Left hindlimb (tissue), 1 donor: ENCODE measurements around the gene GNPDA1.
"Not testable (repeated sequence)": the region's sequence is repeated elsewhere in the genome, so short reads cannot be mapped to it uniquely, and the experiment has no call there.

Experiments
- DNase-seq: peaks from one replicate; pipeline ENCODE4 v3.0.0-alpha.2; 2018

The GNPDA1 gene

DNA sequence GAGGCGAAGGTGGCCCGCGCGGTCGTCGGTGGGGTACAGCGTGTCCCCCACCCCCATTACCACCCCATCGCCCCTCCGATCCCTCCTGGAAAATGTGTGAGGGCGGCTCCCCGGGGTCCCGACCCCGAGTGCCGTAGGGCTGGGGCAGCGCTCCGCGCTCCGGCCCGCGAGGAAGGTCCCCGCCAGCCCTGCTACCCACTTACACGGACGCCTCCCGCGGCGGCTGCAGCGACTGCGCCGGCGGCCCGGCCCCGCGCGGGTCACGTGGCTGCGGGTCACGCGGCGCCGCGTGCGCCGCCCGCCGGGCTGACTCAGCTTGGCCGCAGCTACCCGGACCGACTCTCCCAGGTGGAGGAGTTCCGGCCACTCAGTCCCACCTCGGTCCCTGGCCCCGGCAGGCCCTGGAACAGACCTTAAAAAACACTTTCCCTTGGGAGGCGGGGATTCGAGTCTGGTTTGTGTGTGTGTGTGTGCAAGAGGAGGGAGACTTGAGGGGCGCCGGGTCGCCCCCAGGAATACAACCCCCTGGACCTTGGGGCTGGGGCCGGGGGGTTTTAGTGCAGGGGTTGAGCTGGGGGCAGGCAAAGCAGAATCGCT, at the start of gene GNPDA1:
Gene GNPDA1 (minus strand): TSS at position 236 of the 597 bp plus-strand sequence. CDS start 992 bp downstream, outside the sequence.
- peak; percentile 82 for DNase-seq

DNA sequence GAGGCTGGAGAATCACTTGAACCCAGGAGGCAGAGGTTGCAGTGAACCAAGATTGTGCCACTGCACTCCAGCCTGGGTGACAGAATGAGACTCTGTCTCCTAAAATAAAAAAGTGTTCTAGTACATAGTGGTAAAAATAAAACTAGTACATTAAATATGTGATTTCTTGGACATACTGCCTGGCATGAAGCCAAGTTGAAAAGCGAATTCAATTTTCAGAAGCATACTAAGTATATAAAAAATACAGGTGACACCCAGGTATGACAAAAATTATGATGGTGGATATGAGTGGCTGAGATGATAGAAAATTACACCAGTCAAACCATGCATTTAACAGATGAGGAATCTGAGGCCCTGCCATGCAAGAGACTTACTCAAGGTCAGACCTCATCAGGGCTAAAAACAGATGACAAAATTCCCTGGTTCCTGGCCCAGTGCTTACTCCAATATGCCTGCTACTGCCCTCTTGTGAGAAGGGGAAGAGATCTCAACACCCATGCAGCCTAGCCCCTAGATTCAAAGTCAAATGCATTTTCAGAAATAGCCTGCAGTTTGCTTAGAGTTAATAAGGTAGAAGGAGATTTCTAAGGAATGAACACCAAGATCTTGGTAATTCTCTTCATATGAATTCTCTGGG, 46.6 kb upstream of the GNPDA1 start:
- no peak for DNase-seq

DNA sequence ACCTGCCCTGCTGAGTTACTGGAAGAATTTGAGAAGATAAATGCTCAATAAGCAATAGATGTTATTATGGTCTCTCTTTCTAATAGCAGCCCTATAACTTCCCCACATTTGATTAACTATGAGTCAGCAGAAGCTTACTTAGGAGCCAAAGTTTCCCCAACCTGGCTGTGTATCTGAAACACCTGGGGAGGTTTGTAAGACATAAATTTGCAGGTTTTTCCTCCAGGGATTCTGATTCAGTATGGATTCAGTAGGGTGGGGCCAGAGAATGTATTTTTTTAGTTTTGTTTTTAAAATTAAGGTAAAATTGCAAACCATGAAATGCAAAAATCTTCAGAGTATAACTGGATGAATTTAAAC, 44.9 kb upstream of the GNPDA1 start:
- no peak for DNase-seq

DNA sequence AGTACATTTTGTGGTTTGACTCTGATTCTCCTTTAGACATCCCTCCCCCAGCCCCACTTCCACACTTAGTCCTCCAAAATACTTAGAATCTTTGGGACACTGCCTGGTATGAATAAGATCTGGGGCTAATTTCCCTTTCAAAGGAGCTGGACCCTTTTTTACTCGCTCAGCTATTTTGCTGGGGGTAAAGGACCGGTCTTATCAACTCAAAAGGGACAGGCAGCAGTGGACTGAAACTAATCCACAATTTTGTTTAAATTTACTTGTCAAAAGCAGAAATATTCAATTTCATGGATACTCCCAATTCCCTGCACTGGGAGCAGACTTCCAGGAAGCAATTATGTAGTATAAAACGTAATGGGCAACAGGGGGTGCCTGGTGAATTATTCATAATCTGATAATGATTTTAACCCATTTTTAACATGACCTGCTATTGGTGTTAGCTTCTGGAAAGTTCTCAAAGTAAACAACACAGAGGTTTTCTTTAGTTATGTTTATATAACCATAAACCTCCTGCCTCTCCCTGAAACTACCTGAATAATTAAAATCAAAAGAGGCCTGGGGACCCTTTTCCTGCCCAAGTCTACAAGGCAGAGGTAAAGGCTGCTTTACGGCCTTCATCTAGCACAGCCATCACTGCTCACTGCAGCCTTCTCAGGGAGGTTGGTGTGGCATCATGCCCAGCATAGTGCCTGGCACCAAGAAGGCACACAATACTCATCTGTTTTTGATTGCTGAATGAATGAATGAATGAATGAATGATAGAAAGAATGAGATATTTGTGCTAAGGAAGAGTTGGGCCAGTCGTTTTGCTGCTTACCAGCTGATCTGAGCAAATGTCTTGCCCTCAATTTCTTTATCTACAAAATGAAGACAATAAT, 44.2 kb upstream of the GNPDA1 start:
- no peak for DNase-seq

DNA sequence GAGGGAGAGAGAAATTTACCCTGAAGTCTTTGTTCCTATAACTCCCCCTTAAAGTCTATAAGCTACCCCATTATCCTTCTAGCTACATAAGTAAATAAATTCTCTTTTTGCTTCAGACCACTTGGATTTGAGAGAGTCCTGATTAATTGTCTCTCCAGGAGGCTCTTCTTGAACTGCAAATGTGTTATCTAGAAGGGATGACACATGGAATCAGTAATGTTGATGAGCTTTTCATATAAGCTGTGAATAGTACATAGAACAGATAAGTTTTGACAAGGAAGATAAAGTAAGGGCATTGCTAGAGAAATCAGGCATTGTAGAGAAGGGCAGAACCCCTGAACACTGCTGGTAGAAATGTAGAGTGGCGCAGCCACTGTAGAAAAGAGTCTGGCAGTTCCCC, 42.5 kb upstream of the GNPDA1 start:
- no peak for DNase-seq

DNA sequence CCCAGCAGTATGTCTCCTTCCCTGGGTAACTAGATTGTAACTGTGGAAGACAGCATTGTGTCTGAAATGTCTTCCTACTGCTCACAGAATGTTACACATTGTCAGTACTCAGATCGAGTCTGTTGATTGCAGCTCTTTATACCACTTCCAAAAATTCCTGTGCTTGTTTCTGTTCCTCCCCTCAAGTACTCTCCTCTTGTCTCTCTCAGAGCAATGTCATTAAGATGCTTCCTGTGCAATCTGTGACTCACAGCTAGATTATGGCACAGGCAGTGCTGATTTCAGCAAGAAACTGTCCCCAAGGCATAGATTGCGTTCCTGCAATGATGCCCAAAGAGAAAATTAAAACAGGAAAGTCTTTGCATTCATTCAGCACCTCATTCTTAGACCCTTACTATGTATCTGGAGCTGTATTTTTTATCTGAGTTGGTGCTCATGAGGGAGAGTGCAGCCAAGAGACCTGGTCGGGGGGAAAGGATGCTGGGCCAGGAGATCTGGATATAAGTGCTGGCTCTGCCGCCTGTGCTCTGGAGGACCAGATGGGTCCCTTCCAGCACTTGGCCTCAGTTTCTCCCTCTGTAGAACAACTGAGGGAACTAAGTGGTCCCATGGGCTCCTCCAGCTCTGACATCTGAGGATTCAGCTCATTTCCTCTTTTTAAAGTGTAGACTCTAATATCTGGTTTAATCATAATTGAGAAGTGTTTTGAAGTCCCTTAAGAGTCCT, 40.8 kb upstream of the GNPDA1 start:
- no peak for DNase-seq

DNA sequence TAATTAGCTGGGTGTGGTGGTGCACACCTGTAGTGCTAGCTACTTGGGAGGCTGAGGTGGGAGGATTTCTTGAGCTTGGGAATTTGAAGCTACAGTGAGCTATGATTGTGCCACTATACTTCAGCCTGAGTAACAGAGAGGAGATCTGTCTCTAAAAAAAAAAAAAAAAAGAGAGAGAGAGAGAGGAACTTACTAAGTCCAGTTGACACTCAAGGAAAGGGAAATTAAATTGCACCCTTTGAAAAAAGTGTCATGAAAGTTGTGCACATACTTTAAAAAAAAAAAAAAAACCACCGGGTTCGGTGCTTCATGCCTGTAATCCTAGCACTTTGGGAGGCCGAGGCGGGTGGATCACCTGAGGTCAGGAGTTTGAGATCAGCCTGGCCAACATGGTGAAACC, 39.2 kb upstream of the GNPDA1 start:
- DNase-seq = not testable (repeated sequence)

DNA sequence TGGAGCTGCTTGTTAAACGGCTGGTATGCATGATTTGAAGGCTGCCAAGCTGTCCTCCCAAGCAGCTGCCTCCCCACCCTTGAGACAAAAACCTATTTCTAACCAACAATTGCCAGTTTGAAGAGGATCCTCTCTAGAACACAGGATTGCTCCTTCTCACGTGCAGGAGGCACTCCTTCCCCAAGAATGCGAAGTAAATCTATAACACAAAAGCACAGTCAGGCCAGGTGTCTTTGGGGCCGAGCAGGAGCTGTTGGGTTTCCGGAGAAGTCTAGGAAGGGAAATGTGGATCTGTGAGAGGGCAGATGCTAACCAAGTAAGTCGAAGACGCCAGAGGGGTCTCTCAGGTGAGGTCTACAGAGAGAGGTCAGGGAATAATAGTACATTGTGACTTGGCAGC, 35.4 kb upstream of the GNPDA1 start:
- DNase-seq = no peak

DNA sequence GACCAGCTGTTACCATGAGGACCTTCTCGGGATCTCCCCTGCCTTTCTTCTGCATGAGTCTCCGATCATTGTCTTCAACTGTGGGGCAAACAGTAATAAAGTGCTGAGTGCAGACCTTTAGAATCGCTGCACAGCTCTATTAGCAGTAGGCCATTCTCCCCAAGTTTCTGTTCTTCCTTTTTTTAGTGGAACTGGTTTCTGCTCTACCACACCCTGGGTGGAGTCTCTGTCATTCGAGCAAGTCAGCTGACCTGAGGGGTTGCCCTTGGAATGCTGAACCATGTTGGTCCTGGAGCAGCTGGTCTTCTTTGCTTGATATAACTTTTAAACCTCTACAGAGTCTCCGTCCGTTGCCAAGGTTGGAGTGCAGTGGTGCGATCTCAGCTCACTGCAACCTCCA, 33.4 kb upstream of the GNPDA1 start:
- DNase-seq = no peak

DNA sequence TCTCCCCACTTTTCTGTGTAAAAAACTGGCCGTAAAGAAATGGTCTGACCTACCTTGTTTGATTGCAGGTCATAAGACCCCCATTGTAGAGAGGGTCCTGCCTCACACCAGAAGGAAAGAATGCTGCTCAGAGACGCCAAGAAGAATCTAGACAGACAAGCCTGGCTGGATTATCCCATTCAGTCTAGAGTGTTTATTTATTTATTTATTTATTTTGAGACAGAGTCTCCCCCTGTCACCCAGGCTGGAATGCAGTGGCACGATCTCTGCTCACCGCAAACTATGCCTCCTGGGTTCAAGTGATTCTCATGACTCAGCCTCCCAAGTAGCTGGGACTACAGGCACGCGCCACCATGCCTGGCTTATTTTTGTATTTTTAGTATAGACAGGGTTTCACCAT, 28.1 kb upstream of the GNPDA1 start:
- DNase-seq = not testable (repeated sequence)

DNA sequence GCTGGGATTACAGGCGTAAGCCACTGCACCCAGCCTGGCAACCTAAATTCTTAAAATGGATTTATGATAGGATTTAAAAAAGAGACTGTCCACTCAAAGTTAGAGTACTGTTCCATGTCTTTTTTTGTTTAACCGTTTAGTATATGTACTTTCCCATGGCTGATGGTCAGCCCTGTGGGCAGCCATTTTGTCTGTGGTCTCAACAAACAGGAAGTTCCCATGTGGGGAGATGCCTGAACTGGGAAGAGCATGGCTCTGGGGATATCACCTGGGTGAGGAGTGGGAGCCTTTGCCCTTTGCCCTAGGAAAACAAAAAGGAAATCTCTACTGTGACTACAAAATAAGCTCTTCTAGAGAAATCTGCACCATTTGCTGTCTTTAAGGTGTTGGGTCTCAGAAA, 27.5 kb upstream of the GNPDA1 start:
- DNase-seq = no peak

DNA sequence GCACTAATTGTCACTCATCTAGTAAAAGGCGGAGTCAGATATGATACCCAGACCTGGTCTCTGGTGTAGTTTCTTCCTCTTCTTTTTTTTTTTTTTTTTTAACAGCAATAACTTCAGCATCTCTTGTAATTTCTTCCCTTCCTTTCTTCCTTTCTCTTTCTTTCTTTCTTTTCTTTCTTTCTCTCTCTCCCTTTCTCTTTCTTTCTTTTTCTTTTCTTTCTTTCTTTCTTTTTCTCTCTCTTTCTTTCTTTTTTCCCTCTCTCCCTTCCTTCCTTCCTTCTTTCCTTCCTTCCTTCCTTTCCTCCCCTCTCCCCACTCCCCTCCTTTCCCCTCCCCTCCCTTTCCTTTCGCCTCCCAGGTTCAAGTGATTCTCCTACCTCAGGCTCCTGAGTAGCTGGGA, 25.9 kb upstream of the GNPDA1 start:
- DNase-seq = no peak

DNA sequence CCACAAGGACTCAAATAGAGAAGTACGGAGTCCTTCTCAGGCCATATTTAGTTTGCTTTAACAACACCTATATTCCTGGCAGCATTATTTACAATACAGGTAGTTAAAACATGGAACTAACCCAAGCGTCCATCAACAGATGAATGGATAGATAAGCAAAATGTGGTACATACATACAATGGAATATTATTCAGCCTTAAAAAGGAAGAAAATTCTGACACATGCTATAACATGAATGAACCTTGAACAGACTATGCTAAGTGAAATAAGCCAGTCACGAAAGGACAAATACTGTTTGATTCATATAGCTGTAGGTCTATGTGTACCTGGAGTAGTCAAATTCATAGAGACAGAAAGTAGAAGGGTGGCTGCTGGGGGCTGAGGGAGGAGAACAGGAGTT, 24.8 kb upstream of the GNPDA1 start:
- not testable (repeated sequence) for DNase-seq

DNA sequence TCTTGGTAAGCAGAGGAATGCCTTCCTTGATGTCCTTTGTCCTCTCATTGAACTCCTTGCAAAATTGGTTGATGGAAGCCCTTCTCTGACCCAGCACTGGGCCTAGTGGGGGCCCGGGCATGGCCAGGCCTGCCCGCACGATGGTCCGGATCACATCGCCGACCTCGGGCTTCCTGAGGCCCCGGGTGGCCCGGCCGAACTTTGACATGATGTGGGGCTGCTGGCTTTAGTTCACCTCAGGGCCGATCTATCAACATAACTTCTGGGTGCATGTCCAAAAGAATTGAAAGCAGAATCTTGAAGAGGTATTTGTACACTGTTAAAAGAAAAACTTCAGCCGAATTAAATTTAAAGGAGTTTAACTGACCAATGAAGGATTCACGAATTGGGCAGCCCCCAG, 24.1 kb upstream of the GNPDA1 start:
- DNase-seq = no peak

DNA sequence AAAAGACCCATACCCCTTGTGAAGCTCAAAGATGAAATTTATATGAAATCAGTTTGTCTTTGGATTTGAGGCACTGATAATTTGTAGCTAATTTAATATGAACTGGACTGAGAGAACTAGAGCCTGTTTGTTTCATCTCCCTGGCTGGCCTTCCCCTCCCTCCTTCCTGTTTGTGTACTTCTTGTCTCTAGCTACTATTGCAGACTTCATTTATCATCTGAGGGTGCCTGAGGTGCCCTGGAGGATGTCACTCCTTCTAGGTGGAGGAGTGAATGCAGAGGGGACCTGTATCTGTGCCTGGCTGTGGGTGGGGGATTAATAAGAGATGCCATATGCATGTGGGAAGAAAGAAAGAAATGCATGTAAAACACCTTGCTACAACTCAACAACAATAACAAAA, 22.2 kb upstream of the GNPDA1 start:
- DNase-seq = no peak

DNA sequence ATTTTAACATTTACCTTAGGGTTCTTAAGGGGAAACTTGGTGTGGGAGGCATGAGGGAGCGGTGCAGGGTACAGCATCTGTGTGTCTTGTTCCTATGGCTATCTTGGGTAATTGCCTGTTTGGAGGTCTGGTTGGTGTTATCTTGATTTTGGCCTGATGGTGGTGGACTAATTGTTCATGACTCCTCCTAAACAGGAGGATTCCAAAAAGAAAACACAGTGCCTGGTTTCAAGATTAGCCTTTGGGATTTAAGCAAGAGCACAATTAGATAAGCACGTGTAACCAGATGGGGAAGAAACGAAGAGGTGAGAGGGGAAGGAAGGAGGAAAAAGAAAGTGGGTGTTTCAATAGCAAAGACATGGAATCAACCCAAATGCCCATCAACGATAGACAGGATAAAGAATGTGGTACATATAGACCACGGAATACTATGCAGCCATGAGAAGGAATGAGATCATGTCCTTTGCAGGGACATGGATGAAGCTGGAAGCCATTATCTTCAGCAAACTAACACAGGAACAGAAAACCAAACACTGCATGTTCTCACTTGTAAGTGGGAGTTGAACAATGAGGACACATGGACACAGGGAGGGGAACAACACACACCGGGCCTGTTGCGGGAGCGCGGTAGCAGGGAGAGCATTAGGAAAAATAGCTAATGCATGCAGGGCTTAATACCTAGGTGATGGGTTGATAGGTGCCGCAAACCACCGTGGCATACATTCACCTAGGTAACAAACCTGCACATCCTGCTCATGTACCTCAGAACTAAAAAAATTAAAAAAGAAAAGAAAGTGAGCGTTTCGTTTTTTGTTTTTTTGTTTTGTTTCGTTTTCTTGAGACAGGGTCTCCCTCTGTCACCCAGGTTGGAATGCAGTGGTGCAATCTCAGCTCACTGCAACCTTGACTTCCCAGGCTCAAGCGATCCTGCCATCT, 21.1 kb upstream of the GNPDA1 start:
- not testable (repeated sequence) for DNase-seq

DNA sequence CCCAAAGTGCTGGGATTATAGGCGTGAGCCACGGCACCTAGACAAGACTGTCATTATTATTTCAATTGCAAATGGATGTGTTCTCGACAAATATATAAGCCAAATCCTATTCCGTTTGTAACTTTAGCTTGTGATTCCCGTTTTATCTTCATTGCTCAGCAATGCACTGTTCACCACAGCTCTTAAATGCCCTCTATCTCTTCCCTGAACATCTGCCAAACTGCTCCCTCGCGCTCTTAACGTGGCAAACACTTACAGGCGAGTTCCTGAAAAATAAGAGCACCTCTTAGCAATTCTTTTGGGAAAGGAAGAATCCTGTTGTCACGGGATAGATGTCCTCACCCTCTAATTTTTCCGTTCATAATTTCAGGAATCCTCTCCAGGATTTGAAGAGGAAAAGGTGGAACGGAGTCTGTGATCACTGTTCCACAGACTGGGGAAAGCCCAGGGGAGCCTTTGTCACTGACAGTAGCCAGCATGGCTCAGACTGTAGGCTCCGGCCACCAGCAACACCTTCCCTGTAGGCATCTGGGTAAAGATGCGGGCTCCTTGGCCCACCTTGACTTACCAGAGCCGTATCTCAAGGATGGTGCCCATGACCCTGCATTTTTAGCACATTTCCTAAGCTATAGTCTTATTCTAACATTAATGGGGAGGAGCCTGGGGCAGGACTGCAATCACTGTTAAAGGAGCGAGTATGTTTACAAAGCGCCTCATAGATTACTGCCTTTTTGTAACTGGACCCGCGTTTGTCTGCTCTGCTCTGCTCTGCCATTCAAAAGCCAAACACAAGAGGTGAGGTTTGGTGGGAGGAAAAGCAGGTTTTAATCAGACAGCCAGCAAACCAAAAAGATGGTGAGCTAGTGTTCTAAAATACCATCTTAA, 20.2 kb upstream of the GNPDA1 start:
- DNase-seq = no peak

DNA sequence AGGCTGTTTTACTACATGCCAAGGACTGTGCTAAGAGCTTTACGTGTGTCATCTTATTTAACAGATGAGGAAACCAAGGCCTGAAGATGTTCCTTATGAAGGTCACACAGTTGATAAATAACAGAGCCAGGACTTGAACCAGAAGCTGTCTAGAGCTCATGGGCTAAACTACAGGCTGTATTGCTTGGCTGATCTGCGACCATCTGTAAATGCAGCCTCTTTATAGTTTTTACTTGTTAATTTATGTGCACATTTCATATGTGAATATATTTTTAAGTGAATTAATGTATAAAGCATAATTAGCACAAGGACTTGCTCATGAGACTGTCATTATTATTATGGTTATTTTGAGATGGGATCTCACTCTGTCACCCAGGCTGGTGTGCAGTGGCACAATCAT, 19.3 kb upstream of the GNPDA1 start:
- no peak for DNase-seq

DNA sequence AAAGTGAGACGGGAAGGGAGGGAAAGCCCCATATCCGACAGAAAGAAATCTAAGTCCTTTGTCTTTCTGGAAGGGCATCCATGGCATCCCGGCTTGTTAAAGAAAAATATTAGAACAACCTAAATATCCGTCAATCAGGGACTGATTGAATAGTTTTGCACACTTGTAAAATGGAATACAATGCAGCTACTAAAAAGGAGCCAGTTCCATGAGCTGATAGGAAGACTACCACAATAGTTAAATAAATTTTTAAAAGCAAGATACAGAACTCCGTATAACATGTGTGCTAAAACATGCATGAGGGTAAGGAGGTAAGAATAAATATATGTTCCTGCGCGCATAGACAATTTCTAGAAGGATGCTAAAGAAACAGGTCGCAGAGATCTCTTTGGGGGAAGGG, 12.8 kb upstream of the GNPDA1 start:
- DNase-seq = no peak

DNA sequence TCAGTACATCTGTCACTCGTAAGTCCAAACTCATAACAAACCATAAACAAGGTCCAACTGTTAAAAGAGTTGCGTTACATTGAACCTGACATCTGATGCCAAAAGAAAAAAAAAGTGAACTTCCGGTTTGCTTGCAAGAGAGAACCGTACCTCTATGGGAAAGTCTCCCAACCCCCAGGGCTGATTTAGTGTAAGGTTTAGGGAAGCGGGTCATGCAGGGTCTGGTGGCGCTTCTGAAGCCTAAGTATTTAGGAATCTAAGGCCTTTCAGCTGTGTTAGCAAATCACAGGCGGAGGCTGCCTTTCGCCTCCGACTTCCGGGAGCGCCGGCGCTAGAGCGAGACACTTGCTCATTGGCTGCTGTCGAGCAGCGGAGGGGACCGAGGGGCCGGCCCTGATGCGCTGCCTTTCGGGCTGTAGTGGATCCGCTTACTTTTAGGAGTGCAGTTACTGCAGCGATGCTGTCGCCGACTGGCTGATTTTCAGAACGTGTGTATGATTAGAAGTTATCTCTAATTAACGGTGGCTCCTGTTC, 12.0 kb upstream of the GNPDA1 start:
- peak; percentile 91 for DNase-seq

DNA sequence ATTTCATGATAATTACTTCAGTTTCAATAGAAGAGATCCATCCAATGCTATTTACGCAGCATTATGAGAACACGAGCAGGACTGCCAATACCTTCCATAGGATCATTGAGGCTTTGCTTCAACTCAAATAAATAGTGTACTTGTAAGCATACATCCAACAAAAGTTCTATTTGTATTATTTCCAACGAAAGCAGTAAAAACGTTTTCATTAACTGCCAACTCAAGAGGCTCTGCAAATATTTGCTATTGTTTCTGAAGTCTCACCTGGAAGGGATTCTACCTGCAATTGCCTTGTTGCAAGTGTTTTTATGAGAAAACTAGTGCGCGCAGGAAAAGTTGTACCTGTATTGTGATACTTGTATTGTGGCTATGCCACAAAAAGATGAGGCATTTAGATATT, 11.0 kb upstream of the GNPDA1 start:
- DNase-seq = no peak
